Measurements from ENCODE around the gene DNER.

- TF ChIP-seq CTCF (conservative IDR thresholded peaks at IDR 0.05; ENCODE audit: low read depth in 2 of 2) (no peak), POLR2AphosphoS5 (IDR thresholded peaks at IDR 0.05; ENCODE audit: low read depth) (no peak), EZH2phosphoT487 (IDR thresholded peaks at IDR 0.05; ENCODE audit: unreplicated experiment) (no peak), EZH2 (IDR thresholded peaks at IDR 0.05; ENCODE audit: low read depth, unreplicated experiment) (no peak), CREB1 (CRISPR knock-in tag; IDR thresholded peaks at IDR 0.05; ENCODE audit: low read depth) (no peak), STAT1 (IDR thresholded peaks at IDR 0.05; ENCODE audit: unreplicated experiment) (no peak), ZNF114 (CRISPR knock-in tag; IDR thresholded peaks at IDR 0.05) (no peak), JUNB (IDR thresholded peaks at IDR 0.05; ENCODE audit: unreplicated experiment) (no peak), ZNF331 (CRISPR knock-in tag; IDR thresholded peaks at IDR 0.05; ENCODE audit: low read depth) (no peak)
- TF ChIP-seq, protein P1, sequence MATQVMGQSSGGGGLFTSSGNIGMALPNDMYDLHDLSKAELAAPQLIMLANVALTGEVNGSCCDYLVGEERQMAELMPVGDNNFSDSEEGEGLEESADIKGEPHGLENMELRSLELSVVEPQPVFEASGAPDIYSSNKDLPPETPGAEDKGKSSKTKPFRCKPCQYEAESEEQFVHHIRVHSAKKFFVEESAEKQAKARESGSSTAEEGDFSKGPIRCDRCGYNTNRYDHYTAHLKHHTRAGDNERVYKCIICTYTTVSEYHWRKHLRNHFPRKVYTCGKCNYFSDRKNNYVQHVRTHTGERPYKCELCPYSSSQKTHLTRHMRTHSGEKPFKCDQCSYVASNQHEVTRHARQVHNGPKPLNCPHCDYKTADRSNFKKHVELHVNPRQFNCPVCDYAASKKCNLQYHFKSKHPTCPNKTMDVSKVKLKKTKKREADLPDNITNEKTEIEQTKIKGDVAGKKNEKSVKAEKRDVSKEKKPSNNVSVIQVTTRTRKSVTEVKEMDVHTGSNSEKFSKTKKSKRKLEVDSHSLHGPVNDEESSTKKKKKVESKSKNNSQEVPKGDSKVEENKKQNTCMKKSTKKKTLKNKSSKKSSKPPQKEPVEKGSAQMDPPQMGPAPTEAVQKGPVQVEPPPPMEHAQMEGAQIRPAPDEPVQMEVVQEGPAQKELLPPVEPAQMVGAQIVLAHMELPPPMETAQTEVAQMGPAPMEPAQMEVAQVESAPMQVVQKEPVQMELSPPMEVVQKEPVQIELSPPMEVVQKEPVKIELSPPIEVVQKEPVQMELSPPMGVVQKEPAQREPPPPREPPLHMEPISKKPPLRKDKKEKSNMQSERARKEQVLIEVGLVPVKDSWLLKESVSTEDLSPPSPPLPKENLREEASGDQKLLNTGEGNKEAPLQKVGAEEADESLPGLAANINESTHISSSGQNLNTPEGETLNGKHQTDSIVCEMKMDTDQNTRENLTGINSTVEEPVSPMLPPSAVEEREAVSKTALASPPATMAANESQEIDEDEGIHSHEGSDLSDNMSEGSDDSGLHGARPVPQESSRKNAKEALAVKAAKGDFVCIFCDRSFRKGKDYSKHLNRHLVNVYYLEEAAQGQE (IDR thresholded peaks at IDR 0.05; ENCODE audit: unreplicated experiment): no peak
- TF ChIP-seq, protein P2, sequence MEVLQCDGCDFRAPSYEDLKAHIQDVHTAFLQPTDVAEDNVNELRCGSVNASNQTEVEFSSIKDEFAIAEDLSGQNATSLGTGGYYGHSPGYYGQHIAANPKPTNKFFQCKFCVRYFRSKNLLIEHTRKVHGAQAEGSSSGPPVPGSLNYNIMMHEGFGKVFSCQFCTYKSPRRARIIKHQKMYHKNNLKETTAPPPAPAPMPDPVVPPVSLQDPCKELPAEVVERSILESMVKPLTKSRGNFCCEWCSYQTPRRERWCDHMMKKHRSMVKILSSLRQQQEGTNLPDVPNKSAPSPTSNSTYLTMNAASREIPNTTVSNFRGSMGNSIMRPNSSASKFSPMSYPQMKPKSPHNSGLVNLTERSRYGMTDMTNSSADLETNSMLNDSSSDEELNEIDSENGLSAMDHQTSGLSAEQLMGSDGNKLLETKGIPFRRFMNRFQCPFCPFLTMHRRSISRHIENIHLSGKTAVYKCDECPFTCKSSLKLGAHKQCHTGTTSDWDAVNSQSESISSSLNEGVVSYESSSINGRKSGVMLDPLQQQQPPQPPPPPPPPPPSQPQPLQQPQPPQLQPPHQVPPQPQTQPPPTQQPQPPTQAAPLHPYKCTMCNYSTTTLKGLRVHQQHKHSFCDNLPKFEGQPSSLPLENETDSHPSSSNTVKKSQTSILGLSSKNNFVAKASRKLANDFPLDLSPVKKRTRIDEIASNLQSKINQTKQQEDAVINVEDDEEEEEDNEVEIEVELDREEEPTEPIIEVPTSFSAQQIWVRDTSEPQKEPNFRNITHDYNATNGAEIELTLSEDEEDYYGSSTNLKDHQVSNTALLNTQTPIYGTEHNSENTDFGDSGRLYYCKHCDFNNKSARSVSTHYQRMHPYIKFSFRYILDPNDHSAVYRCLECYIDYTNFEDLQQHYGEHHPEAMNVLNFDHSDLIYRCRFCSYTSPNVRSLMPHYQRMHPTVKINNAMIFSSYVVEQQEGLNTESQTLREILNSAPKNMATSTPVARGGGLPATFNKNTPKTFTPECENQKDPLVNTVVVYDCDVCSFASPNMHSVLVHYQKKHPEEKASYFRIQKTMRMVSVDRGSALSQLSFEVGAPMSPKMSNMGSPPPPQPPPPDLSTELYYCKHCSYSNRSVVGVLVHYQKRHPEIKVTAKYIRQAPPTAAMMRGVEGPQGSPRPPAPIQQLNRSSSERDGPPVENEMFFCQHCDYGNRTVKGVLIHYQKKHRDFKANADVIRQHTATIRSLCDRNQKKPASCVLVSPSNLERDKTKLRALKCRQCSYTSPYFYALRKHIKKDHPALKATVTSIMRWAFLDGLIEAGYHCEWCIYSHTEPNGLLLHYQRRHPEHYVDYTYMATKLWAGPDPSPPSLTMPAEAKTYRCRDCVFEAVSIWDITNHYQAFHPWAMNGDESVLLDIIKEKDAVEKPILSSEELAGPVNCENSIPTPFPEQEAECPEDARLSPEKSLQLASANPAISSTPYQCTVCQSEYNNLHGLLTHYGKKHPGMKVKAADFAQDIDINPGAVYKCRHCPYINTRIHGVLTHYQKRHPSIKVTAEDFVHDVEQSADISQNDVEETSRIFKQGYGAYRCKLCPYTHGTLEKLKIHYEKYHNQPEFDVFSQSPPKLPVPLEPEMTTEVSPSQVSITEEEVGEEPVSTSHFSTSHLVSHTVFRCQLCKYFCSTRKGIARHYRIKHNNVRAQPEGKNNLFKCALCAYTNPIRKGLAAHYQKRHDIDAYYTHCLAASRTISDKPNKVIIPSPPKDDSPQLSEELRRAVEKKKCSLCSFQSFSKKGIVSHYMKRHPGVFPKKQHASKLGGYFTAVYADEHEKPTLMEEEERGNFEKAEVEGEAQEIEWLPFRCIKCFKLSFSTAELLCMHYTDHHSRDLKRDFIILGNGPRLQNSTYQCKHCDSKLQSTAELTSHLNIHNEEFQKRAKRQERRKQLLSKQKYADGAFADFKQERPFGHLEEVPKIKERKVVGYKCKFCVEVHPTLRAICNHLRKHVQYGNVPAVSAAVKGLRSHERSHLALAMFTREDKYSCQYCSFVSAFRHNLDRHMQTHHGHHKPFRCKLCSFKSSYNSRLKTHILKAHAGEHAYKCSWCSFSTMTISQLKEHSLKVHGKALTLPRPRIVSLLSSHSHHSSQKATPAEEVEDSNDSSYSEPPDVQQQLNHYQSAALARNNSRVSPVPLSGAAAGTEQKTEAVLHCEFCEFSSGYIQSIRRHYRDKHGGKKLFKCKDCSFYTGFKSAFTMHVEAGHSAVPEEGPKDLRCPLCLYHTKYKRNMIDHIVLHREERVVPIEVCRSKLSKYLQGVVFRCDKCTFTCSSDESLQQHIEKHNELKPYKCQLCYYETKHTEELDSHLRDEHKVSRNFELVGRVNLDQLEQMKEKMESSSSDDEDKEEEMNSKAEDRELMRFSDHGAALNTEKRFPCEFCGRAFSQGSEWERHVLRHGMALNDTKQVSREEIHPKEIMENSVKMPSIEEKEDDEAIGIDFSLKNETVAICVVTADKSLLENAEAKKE (CRISPR knock-in tag; IDR thresholded peaks at IDR 0.05): no peak
Observed at GRCh38 chr2:229725716-229726574, 11.6 kb upstream of the DNER start.

All from GM23338 (cell line).